GM21447 (cell line): Measurements from ENCODE around the gene LY6G6D.

Source experiments
- ATAC-seq: cut with Tn5 transposase; IDR thresholded peaks from one replicate; pipeline ENCODE4 v1.9.1; 2021; ENCODE audit not compliant: unreplicated experiment

Gene LY6G6D

GRCh38 chr6:31717499-31718222 lies 2.5 kb downstream of the LY6G6D start:
- ATAC-seq: no peak

GRCh38 chr6:31718265-31718664 lies 3.1 kb downstream of the LY6G6D start:
- no peak for ATAC-seq

- no peak for ATAC-seq
Observed at GRCh38 chr6:31719001-31719400, 3.9 kb downstream of the LY6G6D start.

GRCh38 chr6:31720196-31720770 lies 5.1 kb downstream of the LY6G6D start:
- ATAC-seq: no peak

GRCh38 chr6:31721351-31722020 lies 6.3 kb downstream of the LY6G6D start, which contains the start of gene LY6G6C:
Gene LY6G6C, minus strand, starts transcription at chr6:31721746. Its CDS starts 67 bp downstream, at chr6:31721679.
- no peak for ATAC-seq

- ATAC-seq: no peak
Observed at GRCh38 chr6:31722173-31722572, 7.0 kb downstream of the LY6G6D start.

- ATAC-seq: no peak
Observed at GRCh38 chr6:31723245-31723979, 8.3 kb downstream of the LY6G6D start, which contains the start of gene MPIG6B. Gene MPIG6B, plus strand, starts transcription at chr6:31723373. Its CDS starts 11 bp downstream, at chr6:31723384.

GRCh38 chr6:31723980-31724691 lies 9.0 kb downstream of the LY6G6D start:
- no peak for ATAC-seq

GRCh38 chr6:31725502-31726350 lies 10.6 kb downstream of the LY6G6D start:
- no peak for ATAC-seq

- ATAC-seq: peak; percentile 48
Observed at GRCh38 chr6:31727034-31727716, 12.0 kb downstream of the LY6G6D start.

- ATAC-seq: no peak
Observed at GRCh38 chr6:31727717-31728671, 12.8 kb downstream of the LY6G6D start.

- no peak for ATAC-seq
Observed at GRCh38 chr6:31728767-31729514, 13.8 kb downstream of the LY6G6D start, which contains the start of gene DDAH2. Gene DDAH2, minus strand, starts transcription at chr6:31729299. Its CDS starts 138 bp downstream, at chr6:31729161.

GRCh38 chr6:31729515-31729978 lies 14.4 kb downstream of the LY6G6D start:
- peak; percentile 47 for ATAC-seq

GRCh38 chr6:31729979-31730630 lies 15.0 kb downstream of the LY6G6D start:
- peak; percentile 36 for ATAC-seq

GRCh38 chr6:31730631-31731086 lies 15.5 kb downstream of the LY6G6D start:
- no peak for ATAC-seq

GRCh38 chr6:31732029-31732428 lies 16.9 kb downstream of the LY6G6D start:
- ATAC-seq: no peak
